ENCODE results near the gene UGT3A2. TPM values are rescaled to one million over a fixed set of nuclear protein-coding genes. Genes with fewer than 3 reads are reported as not detected.

UGT3A2 gene
- total RNA-seq, 1 donor from 2014 or later = 0.88 TPM

GRCh38 chr5:36049949-36050348 is 16.7 kb downstream of the UGT3A2 start:
- no peaks in the 10 kb centered on the region for H3K27me3 ChIP-seq (ENCODE audit: control insufficient read depth, insufficient read depth, low read length)
- no peak overlapping the region for H3K4me3 ChIP-seq (ENCODE audit: low read depth, low read length)
- no peaks in the 10 kb centered on the region for H3K36me3 ChIP-seq (ENCODE audit: control insufficient read depth, insufficient read depth, low read length)
- TF ChIP-seq CTCF (IDR thresholded peaks at IDR 0.05; ENCODE audit: insufficient read depth, low read length, poor library complexity, severe bottlenecking) = no peak
- no peak for DNase-seq (ENCODE audit: low read depth)

GRCh38 chr5:36047384-36048160 is 19.1 kb downstream of the UGT3A2 start:
- DNase-seq (ENCODE audit: low read depth) = no peak
- Histone ChIP-seq H3K27me3 (ENCODE audit: control insufficient read depth, insufficient read depth, low read length) (no peaks in the 10 kb centered on the region), H3K4me3 (ENCODE audit: low read depth, low read length) (no peak overlapping the region), H3K36me3 (ENCODE audit: control insufficient read depth, insufficient read depth, low read length) (no peaks in the 10 kb centered on the region)
- TF ChIP-seq CTCF (IDR thresholded peaks at IDR 0.05; ENCODE audit: insufficient read depth, low read length, poor library complexity, severe bottlenecking) = no peak

- no peak for DNase-seq (ENCODE audit: low read depth)
- no peak for TF ChIP-seq CTCF (IDR thresholded peaks at IDR 0.05; ENCODE audit: insufficient read depth, low read length, poor library complexity, severe bottlenecking)
- Histone ChIP-seq H3K27me3 (ENCODE audit: control insufficient read depth, insufficient read depth, low read length) (no peaks in the 10 kb centered on the region), H3K4me3 (ENCODE audit: low read depth, low read length) (no peak overlapping the region), H3K36me3 (ENCODE audit: control insufficient read depth, insufficient read depth, low read length) (no peaks in the 10 kb centered on the region)
Measured at GRCh38 chr5:36045895-36046294, 20.8 kb downstream of the UGT3A2 start.

- no peaks in the 10 kb centered on the region for H3K27me3 ChIP-seq (ENCODE audit: control insufficient read depth, insufficient read depth, low read length)
- DNase-seq (ENCODE audit: low read depth) = no peak
- no peak overlapping the region for H3K4me3 ChIP-seq (ENCODE audit: low read depth, low read length)
- TF ChIP-seq CTCF (IDR thresholded peaks at IDR 0.05; ENCODE audit: insufficient read depth, low read length, poor library complexity, severe bottlenecking) = no peak
- H3K36me3 ChIP-seq (ENCODE audit: control insufficient read depth, insufficient read depth, low read length) = no peaks in the 10 kb centered on the region
Measured at GRCh38 chr5:36041537-36041845, 25.2 kb downstream of the UGT3A2 start.

- Histone ChIP-seq H3K27me3 (ENCODE audit: control insufficient read depth, insufficient read depth, low read length) (no peaks in the 10 kb centered on the region), H3K4me3 (ENCODE audit: low read depth, low read length) (no peak overlapping the region), H3K36me3 (ENCODE audit: control insufficient read depth, insufficient read depth, low read length) (no peaks in the 10 kb centered on the region)
- DNase-seq (ENCODE audit: low read depth) = no peak
- TF ChIP-seq CTCF (IDR thresholded peaks at IDR 0.05; ENCODE audit: insufficient read depth, low read length, poor library complexity, severe bottlenecking) = no peak
Measured at GRCh38 chr5:36040651-36041536, 25.8 kb downstream of the UGT3A2 start.

Data from kidney epithelial cell (primary cell).